Lung (tissue), 13 donors: ENCODE results near the gene KRTAP19-5. TPM values are rescaled to one million over a fixed set of nuclear protein-coding genes. Genes with fewer than 3 reads are reported as not detected.

Source experiments
- ATAC-seq: fragments of 200-7000 bp; cut with Tn5 transposase; one replicate; pipeline ENCODE4 v1.9.1; 2020; ENCODE audit warnings: moderate number of reproducible peaks; ENCODE audit not compliant: insufficient read depth, low FRiP score
- DNase-seq, 3 donors: peaks; one replicate each; pipeline ENCODE4 v3.0.0-alpha.2; 2013 to 2017
- H3K27ac ChIP-seq, 2 donors: one replicate each; pipeline ENCODE4 v1.5.1; 2013; ENCODE audit warnings: mild to moderate bottlenecking in 2 of 2, moderate library complexity in 2 of 2, control low read depth in 1 of 2, inconsistent platforms in 1 of 2, low read depth in 1 of 2, low read length in 1 of 2
- H3K27me3 ChIP-seq, 3 donors: one replicate each; pipeline ENCODE4 v1.5.1; 2013; ENCODE audit warnings: low read length in 2 of 3; ENCODE audit not compliant: control insufficient read depth in 3 of 3, insufficient read depth in 3 of 3
- H3K36me3 ChIP-seq, 4 donors: one replicate each; pipeline ENCODE4 v1.5.1; 2013; ENCODE audit warnings: low read length in 4 of 4, mild to moderate bottlenecking in 1 of 4, moderate library complexity in 1 of 4; ENCODE audit not compliant: control insufficient read depth in 4 of 4, insufficient read depth in 4 of 4
- H3K4me1 ChIP-seq, 5 donors: one replicate each; pipeline ENCODE4 v1.5.1; 2013; ENCODE audit warnings: low read length in 5 of 5, mild to moderate bottlenecking in 2 of 5, moderate library complexity in 1 of 5; ENCODE audit not compliant: control insufficient read depth in 5 of 5, insufficient read depth in 5 of 5
- H3K4me3 ChIP-seq: one replicate; pipeline ENCODE4 v1.5.1; 2013; ENCODE audit warnings: mild to moderate bottlenecking, control low read depth, moderate library complexity
- H3K9ac ChIP-seq, 2 donors: one replicate each; pipeline ENCODE4 v1.5.1; 2013; ENCODE audit warnings: low read length in 2 of 2, control low read depth in 1 of 2; ENCODE audit not compliant: insufficient read depth in 1 of 2
- H3K9me3 ChIP-seq, 4 donors: one replicate each; pipeline ENCODE4 v1.5.1; 2013; ENCODE audit warnings: low read length in 3 of 4, mild to moderate bottlenecking in 1 of 4, moderate library complexity in 1 of 4; ENCODE audit not compliant: control insufficient read depth in 4 of 4, insufficient read depth in 3 of 4
- whole genome bisulfite sequencing, 2 donors: extraction: QIAGEN DNeasy Blood & Tissue Kit; methylation state at CpG; one replicate each; pipeline ENCODE4 v1.1.7; 2013; 5-methylcytosine and 5-hydroxymethylcytosine counted together
- polyA plus RNA-seq, 2 donors: library from polyadenylated mRNA; stranded (reverse); fragments of 200-250 nt; gene quantifications; one replicate each; pipeline ENCODE4 v1.2.1, GENCODE V29; 2013
- small RNA-seq: library from RNA; depleted of rRNA; stranded (forward); fragments of <200 nt; gene quantifications from one replicate; pipeline ENCODE3, GENCODE V24; 2014; ENCODE audit warnings: low replicate concordance
- total RNA-seq, 2 donors: library from RNA; depleted of rRNA in 1 of 2; stranded (reverse); fragments of >200 nt in 1 of 2; gene quantifications; one replicate each; pipeline ENCODE4 v1.2.1, GENCODE V29; 2014 to 2021
- TF ChIP-seq, protein P1 (sequence below): IDR thresholded peaks from 2 replicates; pipeline ENCODE4 v1.5.1; 2012; ENCODE audit warnings: mild to moderate bottlenecking; ENCODE audit errors: control extremely low read depth, extremely low read depth
- donor health status: control.
- donor health status: control.
- donor health status: Bipolar disorder and iron deficiency.
- donor health status: healthy.
- donor health status: DM: yes; HTN: yes; CAD: no.

KRTAP19-5 gene
- total and polyA plus RNA-seq, 4 donors, result not detected

DNA sequence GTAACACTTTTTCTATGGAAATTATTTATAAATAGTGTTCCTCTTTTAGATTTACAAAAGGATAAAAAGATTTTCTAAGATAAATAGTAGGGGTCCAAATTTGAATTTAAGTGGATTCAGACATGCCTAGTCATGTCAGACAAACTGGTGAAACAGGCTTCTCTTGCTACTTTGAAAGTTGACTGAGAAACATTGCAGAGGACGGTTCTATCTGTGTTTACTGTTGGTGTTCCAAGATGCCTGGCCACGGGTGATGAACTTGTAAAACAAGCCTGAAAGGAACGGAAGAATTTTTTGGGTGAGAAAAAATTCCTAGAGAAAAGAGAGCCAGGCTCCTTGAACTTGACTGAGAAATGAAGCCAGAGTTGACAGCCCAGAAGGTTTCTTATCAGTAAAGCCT is 23.9 kb downstream of the KRTAP19-5 start:
- Histone ChIP-seq H3K27me3 (no peaks in the 10 kb centered on the region), H3K4me1 (no peaks in the 10 kb centered on the region), H3K36me3 (no peaks in the 10 kb centered on the region), H3K4me3 (no peak overlapping the region), H3K27ac (no peak overlapping the region), H3K9me3 (no peaks in the 10 kb centered on the region), H3K9ac (no peak overlapping the region)
- 41 to 65% methylated on average over 3 of the region's 3 CpGs for WGBS, 2 donors
- no peak for DNase-seq
- ATAC-seq, result no peak
- TF ChIP-seq, protein P1, sequence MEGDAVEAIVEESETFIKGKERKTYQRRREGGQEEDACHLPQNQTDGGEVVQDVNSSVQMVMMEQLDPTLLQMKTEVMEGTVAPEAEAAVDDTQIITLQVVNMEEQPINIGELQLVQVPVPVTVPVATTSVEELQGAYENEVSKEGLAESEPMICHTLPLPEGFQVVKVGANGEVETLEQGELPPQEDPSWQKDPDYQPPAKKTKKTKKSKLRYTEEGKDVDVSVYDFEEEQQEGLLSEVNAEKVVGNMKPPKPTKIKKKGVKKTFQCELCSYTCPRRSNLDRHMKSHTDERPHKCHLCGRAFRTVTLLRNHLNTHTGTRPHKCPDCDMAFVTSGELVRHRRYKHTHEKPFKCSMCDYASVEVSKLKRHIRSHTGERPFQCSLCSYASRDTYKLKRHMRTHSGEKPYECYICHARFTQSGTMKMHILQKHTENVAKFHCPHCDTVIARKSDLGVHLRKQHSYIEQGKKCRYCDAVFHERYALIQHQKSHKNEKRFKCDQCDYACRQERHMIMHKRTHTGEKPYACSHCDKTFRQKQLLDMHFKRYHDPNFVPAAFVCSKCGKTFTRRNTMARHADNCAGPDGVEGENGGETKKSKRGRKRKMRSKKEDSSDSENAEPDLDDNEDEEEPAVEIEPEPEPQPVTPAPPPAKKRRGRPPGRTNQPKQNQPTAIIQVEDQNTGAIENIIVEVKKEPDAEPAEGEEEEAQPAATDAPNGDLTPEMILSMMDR, result no peak

GRCh38 chr21:30468900-30469714 is 32.8 kb downstream of the KRTAP19-5 start:
- Histone ChIP-seq H3K27ac (no peak overlapping the region), H3K4me1 (no peaks in the 10 kb centered on the region), H3K36me3 (no peaks in the 10 kb centered on the region), H3K4me3 (no peak overlapping the region), H3K27me3 (no peaks in the 10 kb centered on the region), H3K9me3 (no peaks in the 10 kb centered on the region), H3K9ac (no peak overlapping the region)
- no peak for ATAC-seq
- 49 to 71% methylated on average over 6 of the region's 6 CpGs for WGBS, 2 donors
- no peak for DNase-seq
- TF ChIP-seq, protein P1, result no peak

DNA sequence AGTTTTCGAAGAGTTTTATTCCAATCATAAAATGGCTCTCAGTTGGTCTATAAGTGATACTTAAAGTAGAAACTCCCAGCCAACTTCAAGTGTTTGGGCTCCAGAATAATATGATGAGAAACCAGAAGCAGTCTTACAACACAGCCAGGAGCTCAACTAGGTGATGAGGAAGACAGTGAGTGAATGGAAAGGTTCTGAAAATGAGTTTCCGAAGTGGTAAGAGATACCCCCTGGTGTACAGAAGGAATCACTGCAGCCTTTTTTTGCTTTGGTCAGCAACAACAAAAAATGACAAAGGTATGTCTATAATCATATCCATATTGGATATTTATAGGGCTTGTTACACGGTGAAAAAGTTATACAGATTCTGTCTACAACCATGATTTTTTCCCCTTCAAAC is 38.2 kb downstream of the KRTAP19-5 start:
- Histone ChIP-seq H3K4me1 (no peaks in the 10 kb centered on the region), H3K4me3 (no peak overlapping the region), H3K27ac (no peak overlapping the region), H3K9me3 (no peaks in the 10 kb centered on the region), H3K36me3 (no peaks in the 10 kb centered on the region), H3K9ac (no peak overlapping the region), H3K27me3 (no peaks in the 10 kb centered on the region)
- DNase-seq (no peak), ATAC-seq (no peak)
- 55 to 56% methylated on average over 3 of the region's 3 CpGs for WGBS, 2 donors
- TF ChIP-seq, protein P1, result no peak

Small RNA genes lying within 50 kb of the gene (small RNA-seq; reads per million reads assigned to genes)
- gene AP000567.1 (not detected), gene KRTAP19-10P (not detected), gene KRTAP19-11P (not detected), gene KRTAP19-9P (not detected)

Other genes with a start within 250 kb of the KRTAP19-5 start
- not detected for gene KRTAP24-1, start 219.2 kb downstream of the KRTAP19-5 start, total RNA-seq
- not detected for gene KRTAP24-1, start 219.2 kb downstream of the KRTAP19-5 start, polyA plus RNA-seq
- gene KRTAP25-1, start 212.6 kb downstream of the KRTAP19-5 start, total RNA-seq, result not detected
- not detected for gene KRTAP25-1, start 212.6 kb downstream of the KRTAP19-5 start, polyA plus RNA-seq
- not detected for gene KRTAP26-1, start 181.8 kb downstream of the KRTAP19-5 start, total RNA-seq
- gene KRTAP26-1, start 181.8 kb downstream of the KRTAP19-5 start, polyA plus RNA-seq, result not detected
- not detected for gene KRTAP27-1, start 164.4 kb downstream of the KRTAP19-5 start, total RNA-seq
- gene KRTAP27-1, start 164.4 kb downstream of the KRTAP19-5 start, polyA plus RNA-seq, result not detected
- gene KRTAP23-1, start 153.5 kb downstream of the KRTAP19-5 start, total RNA-seq, result not detected
- gene KRTAP23-1, start 153.5 kb downstream of the KRTAP19-5 start, polyA plus RNA-seq, result not detected
- gene KRTAP13-2, start 129.9 kb downstream of the KRTAP19-5 start, total RNA-seq, result not detected
- not detected for gene KRTAP13-2, start 129.9 kb downstream of the KRTAP19-5 start, polyA plus RNA-seq
- gene KRTAP13-1, start 106.1 kb downstream of the KRTAP19-5 start, total RNA-seq, result not detected
- not detected for gene KRTAP13-1, start 106.1 kb downstream of the KRTAP19-5 start, polyA plus RNA-seq
- gene KRTAP13-3, start 76.2 kb downstream of the KRTAP19-5 start, total RNA-seq, result not detected
- not detected for gene KRTAP13-3, start 76.2 kb downstream of the KRTAP19-5 start, polyA plus RNA-seq
- gene KRTAP13-4, start 71.9 kb downstream of the KRTAP19-5 start, total RNA-seq, result not detected
- gene KRTAP13-4, start 71.9 kb downstream of the KRTAP19-5 start, polyA plus RNA-seq, result not detected
- gene KRTAP15-1, start 61.9 kb downstream of the KRTAP19-5 start, total RNA-seq, result not detected
- not detected for gene KRTAP15-1, start 61.9 kb downstream of the KRTAP19-5 start, polyA plus RNA-seq
- not detected for gene KRTAP19-1, start 21.8 kb downstream of the KRTAP19-5 start, total RNA-seq
- gene KRTAP19-1, start 21.8 kb downstream of the KRTAP19-5 start, polyA plus RNA-seq, result not detected
- not detected for gene KRTAP19-2, start 14.7 kb downstream of the KRTAP19-5 start, total RNA-seq
- gene KRTAP19-2, start 14.7 kb downstream of the KRTAP19-5 start, polyA plus RNA-seq, result not detected
- not detected for gene KRTAP19-3, start 10.1 kb downstream of the KRTAP19-5 start, total RNA-seq
- not detected for gene KRTAP19-3, start 10.1 kb downstream of the KRTAP19-5 start, polyA plus RNA-seq
- gene KRTAP19-4, start 5.0 kb downstream of the KRTAP19-5 start, total RNA-seq, result not detected
- not detected for gene KRTAP19-4, start 5.0 kb downstream of the KRTAP19-5 start, polyA plus RNA-seq
- not detected for gene KRTAP19-6, start 39.7 kb upstream of the KRTAP19-5 start, total RNA-seq
- gene KRTAP19-6, start 39.7 kb upstream of the KRTAP19-5 start, polyA plus RNA-seq, result not detected
- not detected for gene KRTAP19-7, start 59.2 kb upstream of the KRTAP19-5 start, total RNA-seq
- not detected for gene KRTAP19-7, start 59.2 kb upstream of the KRTAP19-5 start, polyA plus RNA-seq
- not detected for gene KRTAP22-2, start 88.3 kb upstream of the KRTAP19-5 start, total RNA-seq
- not detected for gene KRTAP22-2, start 88.3 kb upstream of the KRTAP19-5 start, polyA plus RNA-seq
- gene KRTAP6-3, start 90.3 kb upstream of the KRTAP19-5 start, total RNA-seq, result not detected
- not detected for gene KRTAP6-3, start 90.3 kb upstream of the KRTAP19-5 start, polyA plus RNA-seq
- gene KRTAP6-2, start 96.8 kb upstream of the KRTAP19-5 start, total RNA-seq, result not detected
- not detected for gene KRTAP6-2, start 96.8 kb upstream of the KRTAP19-5 start, polyA plus RNA-seq
- not detected for gene KRTAP22-1, start 98.9 kb upstream of the KRTAP19-5 start, total RNA-seq
- gene KRTAP22-1, start 98.9 kb upstream of the KRTAP19-5 start, polyA plus RNA-seq, result not detected
- not detected for gene KRTAP6-1, start 111.8 kb upstream of the KRTAP19-5 start, total RNA-seq
- gene KRTAP6-1, start 111.8 kb upstream of the KRTAP19-5 start, polyA plus RNA-seq, result not detected
- gene KRTAP20-1, start 114.3 kb upstream of the KRTAP19-5 start, total RNA-seq, result not detected
- not detected for gene KRTAP20-1, start 114.3 kb upstream of the KRTAP19-5 start, polyA plus RNA-seq
- not detected for gene KRTAP20-4, start 118.5 kb upstream of the KRTAP19-5 start, total RNA-seq
- not detected for gene KRTAP20-4, start 118.5 kb upstream of the KRTAP19-5 start, polyA plus RNA-seq
- not detected for gene KRTAP20-2, start 133.1 kb upstream of the KRTAP19-5 start, total RNA-seq
- not detected for gene KRTAP20-2, start 133.1 kb upstream of the KRTAP19-5 start, polyA plus RNA-seq
- gene KRTAP20-3, start 140.7 kb upstream of the KRTAP19-5 start, total RNA-seq, result not detected
- not detected for gene KRTAP20-3, start 140.7 kb upstream of the KRTAP19-5 start, polyA plus RNA-seq
- gene KRTAP21-3, start 216.6 kb upstream of the KRTAP19-5 start, total RNA-seq, result not detected
- not detected for gene KRTAP21-3, start 216.6 kb upstream of the KRTAP19-5 start, polyA plus RNA-seq
- gene KRTAP21-2, start 245.1 kb upstream of the KRTAP19-5 start, total RNA-seq, result not detected
- gene KRTAP21-2, start 245.1 kb upstream of the KRTAP19-5 start, polyA plus RNA-seq, result not detected